ENCODE data around the gene HTT. TPM values are rescaled to one million over a fixed set of nuclear protein-coding genes. Genes with fewer than 3 reads are reported as not detected.
"Not testable (repeated sequence)": the region's sequence is repeated elsewhere in the genome, so short reads cannot be mapped to it uniquely, and the experiment has no call there.

The HTT gene
- total RNA-seq, 1 donor = 96.2 TPM

DNA sequence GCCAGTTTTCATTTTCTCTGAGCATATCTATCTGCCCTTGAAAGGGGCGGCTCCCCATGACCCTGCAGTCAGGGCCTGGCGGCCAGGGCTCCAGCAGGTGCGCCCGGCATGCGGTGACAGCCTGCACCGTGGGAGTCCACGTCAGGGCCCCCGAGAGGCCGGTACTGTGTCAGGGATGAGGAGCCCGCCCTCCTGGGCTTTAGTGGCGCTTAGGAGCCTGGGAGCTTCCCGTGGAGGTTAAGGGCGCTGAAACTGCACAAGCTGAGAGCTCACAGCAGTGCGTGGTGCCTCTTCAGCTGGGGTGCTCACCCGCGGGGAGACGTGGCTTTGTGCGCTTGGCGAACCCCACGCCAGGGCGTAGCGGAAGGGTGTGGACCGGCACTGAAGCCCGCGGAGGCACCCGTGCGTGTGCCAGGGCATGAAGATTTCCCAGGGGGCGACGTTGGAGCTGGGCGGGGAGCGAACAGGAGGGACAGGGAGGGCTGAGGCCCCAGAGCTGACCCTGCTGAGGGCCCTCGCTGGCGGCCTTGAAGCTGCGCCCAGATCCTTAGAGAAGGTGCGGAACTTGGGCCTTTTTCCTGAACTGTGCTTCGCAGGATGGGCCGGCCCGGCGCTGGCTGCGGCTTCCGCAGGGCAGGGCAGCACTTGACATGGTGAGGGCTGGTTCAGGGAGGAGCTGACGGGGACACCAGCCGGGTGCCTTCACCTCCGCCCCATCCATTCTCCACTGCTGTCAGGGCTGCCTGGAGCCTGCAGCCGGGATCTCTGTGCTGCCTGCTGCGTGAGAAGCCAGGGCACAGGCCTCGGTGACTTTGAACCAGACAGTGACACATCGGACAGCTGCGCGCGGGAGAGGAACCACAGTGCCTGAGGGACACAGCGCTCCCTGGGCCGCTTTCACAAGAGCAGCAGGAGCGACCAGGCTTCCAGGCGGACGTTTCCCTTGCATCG is 33.0 kb upstream of the HTT start:
- peaks cover 77% of the 10 kb centered on the region for H3K4me1 ChIP-seq (ENCODE audit: insufficient read depth, low read length)
- H3K9me3 ChIP-seq (ENCODE audit: low read depth, low read length) = no peaks in the 10 kb centered on the region
- H3K27me3 ChIP-seq (ENCODE audit: insufficient read depth, low read length) = no peaks in the 10 kb centered on the region
- H3K4me3 ChIP-seq (ENCODE audit: low read length) = peak overlapping the region; percentile 46

DNA sequence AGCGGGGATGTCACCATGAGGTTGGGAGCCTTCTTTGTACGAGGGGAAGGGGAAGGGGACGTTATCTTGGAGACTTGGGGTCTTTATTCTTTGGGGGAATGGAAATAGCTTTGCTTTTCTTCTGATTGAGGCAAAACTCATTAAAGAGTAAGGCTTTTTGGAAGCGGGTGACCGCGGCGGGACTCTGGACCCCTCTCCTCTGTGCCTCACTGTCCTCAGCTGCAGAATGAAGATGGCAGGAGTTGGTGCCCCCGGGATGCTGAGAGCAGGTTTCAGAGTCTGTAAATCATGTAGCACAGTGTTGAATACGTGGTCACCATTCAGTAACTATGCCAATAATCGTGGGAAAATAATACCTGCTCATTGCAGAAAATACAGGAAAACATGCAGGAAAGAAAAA is 32.3 kb upstream of the HTT start:
- H3K27me3 ChIP-seq (ENCODE audit: insufficient read depth, low read length) = no peaks in the 10 kb centered on the region
- H3K9me3 ChIP-seq (ENCODE audit: low read depth, low read length) = no peaks in the 10 kb centered on the region
- H3K4me3 ChIP-seq (ENCODE audit: low read length) = peak overlapping the region; percentile 46
- peaks cover 79% of the 10 kb centered on the region for H3K4me1 ChIP-seq (ENCODE audit: insufficient read depth, low read length)

DNA sequence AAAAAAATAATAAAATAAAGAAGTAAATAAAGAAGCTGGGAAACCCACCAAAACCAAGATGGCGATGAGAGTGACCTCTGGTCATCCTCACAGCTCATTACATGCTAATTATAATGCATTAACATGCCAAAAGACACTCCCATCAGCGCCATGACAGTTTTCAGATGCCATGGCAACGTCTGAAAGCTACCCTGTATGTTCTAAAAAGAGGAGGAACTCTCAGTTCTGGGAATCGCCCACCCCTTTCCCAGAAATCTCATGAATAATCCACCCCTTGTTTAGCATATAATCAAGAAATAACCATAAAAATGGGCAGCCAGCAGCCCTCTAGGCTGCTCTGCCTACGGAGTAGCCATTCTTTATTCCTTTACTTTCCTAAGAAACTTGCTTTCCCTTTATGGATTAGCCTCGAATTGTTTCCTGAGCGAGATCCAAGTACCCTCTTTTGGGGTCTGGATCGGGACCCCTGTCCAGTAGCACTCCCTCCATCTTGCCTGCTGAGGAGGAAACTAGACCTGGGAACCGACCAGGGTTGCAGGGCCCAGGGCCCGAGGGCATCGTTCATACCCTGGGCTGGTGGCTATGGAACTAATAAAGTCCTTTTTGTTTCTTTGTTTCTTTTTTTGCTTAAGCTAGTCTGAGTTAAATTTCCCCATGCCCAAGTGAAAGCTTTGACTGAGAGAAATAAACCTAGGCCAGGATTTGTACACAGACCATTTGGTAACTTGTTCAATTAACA is 31.0 kb upstream of the HTT start:
- Histone ChIP-seq H3K9me3 (ENCODE audit: low read depth, low read length) (no peaks in the 10 kb centered on the region), H3K27me3 (ENCODE audit: insufficient read depth, low read length) (no peaks in the 10 kb centered on the region), H3K4me1 (ENCODE audit: insufficient read depth, low read length) (peaks cover 79% of the 10 kb centered on the region), H3K4me3 (ENCODE audit: low read length) (no peak overlapping the region)

DNA sequence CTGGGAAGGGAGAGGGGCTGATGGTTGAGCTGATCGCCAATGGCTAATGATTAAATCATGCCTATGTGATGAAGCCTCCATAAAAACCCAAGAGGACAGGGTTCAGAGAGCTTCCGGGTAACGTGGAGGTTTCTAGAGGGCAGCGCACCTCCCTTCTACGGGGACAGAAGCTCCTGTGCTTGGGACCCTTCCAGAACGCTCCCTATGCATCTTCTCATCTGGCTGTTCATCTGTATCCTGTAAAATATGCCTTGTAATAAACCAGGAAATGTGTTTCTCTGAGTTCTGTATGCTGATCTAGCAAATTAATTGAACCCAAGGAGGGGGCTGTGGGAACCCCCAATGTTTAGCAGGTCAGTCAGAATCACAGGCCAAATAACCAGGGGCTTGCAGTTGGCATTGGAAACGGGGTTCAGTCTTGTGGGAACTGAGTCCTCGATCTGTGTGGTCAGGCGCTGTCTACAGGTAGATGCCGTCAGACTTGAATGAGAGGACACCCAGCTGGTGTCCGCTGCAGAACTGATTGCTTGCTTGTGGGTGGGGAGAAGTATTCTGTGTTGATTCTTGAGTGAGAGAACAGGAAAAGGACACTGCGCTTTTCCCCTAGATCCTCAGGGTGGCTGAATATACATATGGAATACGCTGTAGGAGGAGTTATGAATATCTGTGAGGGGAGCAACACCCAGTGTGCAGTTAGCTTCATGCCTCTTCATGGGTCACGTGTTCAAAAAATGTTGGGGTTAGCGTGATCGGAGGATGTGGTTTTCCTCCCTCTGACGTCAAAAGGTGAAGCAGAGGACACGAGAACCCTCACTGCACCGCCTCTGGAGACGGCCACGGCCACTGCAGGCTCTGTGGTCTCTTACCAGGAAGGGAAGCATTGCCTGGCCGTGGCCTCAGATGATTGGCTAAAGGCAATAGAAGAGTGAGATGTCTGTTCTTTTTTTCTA is 29.3 kb upstream of the HTT start:
- Histone ChIP-seq H3K9me3 (ENCODE audit: low read depth, low read length) (no peaks in the 10 kb centered on the region), H3K4me1 (ENCODE audit: insufficient read depth, low read length) (peaks cover 70% of the 10 kb centered on the region), H3K4me3 (ENCODE audit: low read length) (no peak overlapping the region), H3K27me3 (ENCODE audit: insufficient read depth, low read length) (no peaks in the 10 kb centered on the region)

DNA sequence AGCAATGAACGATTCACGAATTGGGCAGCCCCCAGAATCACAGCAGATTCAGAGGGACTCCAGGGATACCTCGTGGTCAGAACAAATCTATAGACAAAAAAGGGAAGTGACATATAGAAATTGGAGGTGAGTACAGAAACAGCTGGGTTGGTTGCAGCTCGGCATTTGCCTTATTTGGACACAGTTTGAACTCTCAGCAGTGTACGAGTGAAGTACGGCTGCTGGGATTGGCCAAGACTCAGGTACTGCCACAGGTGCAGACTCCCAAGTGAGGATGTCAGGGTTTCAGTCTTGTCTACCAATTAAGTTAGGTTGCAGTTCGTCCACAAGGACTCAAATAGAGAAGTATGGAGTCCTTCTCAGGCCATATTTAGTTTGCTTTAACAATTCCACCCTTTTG is 28.3 kb upstream of the HTT start:
- Histone ChIP-seq H3K4me3 (ENCODE audit: low read length) (no peak overlapping the region), H3K27me3 (ENCODE audit: insufficient read depth, low read length) (no peaks in the 10 kb centered on the region), H3K4me1 (ENCODE audit: insufficient read depth, low read length) (peaks cover 61% of the 10 kb centered on the region), H3K9me3 (ENCODE audit: low read depth, low read length) (no peaks in the 10 kb centered on the region)

DNA sequence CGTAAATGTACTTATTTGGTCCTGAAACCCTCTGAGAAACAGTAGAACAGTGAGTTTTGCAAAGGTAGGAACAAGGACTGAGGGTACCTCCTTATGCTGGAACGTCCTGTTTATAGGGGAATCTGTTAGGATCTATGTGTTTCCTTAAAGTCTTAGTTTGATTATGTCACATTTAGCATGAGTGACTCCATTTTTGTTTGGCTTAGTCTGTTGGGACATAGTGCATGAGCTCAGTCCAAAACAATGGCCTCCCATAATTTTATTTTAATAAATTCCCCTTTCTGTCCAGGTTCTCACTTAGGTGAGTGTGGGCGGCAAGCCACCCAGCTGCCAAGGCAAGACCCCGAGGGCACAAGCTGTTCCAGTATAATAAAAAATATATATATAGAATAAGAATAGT is 27.9 kb upstream of the HTT start:
- H3K9me3 ChIP-seq (ENCODE audit: low read depth, low read length) = no peaks in the 10 kb centered on the region
- H3K4me3 ChIP-seq (ENCODE audit: low read length) = no peak overlapping the region
- no peaks in the 10 kb centered on the region for H3K27me3 ChIP-seq (ENCODE audit: insufficient read depth, low read length)
- H3K4me1 ChIP-seq (ENCODE audit: insufficient read depth, low read length) = peaks cover 57% of the 10 kb centered on the region

DNA sequence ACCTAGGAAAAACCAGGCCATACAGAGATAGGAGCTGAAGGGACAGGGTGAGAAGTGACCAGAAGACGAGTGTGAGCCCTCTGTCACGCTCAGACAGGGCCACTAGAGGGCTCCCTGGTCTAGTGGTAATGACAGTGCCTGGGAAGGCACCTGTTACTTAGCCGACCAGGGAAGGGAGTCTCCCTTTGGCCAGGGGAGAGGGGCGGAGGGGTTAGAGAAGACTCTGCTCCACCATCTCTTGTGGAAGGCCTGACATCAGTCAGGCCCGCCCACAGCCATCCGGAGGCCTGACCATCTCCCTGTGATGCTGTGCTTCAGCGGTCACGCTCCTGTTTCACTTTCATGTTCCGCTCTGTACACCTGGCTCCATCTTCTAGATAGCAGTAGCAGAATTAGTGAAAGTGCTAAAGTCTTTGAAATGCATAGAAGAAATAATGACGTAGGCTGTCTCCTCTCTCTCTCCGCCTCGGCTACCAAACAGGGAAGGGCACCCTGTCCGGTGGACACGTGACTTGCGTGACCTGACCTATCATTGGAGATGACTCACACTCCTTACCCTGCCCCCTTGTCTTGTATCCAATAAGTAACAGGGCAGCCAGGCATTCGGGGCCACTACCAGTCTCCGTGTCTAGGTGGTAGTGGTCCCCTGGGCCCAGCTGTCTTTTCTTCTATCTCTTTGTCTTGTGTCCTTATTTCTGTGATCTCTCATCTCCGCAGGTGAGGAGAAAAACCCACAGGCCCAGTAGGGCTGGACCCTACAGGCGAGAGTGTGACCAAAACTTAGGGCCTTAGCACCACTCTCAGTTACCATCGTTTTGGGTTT is 26.8 kb upstream of the HTT start:
- H3K4me1 ChIP-seq (ENCODE audit: insufficient read depth, low read length) = peaks cover 46% of the 10 kb centered on the region
- no peaks in the 10 kb centered on the region for H3K9me3 ChIP-seq (ENCODE audit: low read depth, low read length)
- H3K27me3 ChIP-seq (ENCODE audit: insufficient read depth, low read length) = no peaks in the 10 kb centered on the region
- peak overlapping the region; percentile 16 for H3K4me3 ChIP-seq (ENCODE audit: low read length)

DNA sequence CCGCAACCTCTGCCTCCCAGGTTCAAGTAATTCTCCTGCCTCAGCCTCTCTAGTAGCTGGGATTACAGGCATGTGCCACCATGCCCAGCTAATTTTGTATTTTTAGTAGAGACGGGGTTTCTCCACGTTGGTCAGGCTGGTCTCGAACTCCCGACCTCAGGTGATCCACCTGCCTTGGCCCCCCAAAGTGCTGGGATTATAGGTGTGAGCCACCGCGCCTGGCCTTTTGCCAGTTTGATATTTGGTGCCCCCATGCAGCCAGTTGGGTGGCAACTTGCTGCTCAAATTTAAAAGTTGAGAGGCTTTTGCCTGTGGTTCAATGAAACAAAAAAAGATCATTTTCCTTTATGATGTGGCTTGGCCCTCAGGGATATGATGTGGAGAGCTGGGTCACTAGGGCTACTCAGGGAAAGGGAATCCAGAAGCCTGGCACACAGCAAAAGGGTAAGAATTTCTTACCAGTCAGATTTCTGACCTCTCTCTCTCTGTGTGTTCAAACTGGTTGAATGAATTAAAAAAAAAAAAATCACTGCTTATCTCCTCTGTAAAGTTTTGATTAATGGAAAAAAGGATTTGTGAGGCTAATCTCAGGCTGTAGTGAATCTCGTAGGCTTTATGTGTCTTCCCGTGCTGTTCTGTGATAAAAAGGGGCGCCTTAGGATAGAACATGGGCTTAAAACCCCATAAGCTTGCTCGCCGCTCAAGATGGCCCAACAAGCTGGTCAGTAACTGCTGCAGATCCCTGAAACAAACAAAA is 23.2 kb upstream of the HTT start:
- not testable (repeated sequence) for H3K27me3 ChIP-seq (ENCODE audit: insufficient read depth, low read length); H3K4me3 ChIP-seq (ENCODE audit: low read length); H3K9me3 ChIP-seq (ENCODE audit: low read depth, low read length)
- peaks cover 19% of the 10 kb centered on the region for H3K4me1 ChIP-seq (ENCODE audit: insufficient read depth, low read length)

DNA sequence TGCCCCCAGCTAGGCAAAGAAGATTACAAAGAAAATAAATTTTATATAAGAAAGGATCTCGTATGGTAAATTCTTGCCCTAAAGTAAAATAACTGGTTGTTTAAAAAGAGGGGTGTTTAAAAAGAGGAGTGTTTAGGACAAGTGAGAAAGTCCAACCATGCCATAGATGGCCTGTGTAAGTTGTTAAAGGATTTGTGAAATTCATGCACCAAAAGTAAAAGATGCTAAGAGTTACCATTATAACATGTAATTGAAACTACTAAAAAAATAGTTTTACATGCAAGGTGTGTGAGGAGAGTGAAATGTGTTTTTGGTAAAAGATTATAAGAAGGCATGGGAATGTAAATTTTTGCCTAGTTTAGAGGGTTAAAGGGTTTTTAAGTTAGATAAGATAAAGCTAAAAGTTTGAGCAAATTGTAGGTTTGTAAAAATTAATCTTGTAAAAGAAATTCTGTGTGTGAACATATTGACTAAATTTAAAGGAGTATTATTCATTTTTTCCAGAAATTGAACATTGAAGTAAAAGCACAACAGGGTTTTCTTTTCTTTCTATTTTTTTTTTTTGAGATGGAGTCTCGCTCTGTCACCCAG is 20.2 kb upstream of the HTT start:
- peaks cover 15% of the 10 kb centered on the region for H3K4me1 ChIP-seq (ENCODE audit: insufficient read depth, low read length)
- H3K4me3 ChIP-seq (ENCODE audit: low read length) = no peak overlapping the region

DNA sequence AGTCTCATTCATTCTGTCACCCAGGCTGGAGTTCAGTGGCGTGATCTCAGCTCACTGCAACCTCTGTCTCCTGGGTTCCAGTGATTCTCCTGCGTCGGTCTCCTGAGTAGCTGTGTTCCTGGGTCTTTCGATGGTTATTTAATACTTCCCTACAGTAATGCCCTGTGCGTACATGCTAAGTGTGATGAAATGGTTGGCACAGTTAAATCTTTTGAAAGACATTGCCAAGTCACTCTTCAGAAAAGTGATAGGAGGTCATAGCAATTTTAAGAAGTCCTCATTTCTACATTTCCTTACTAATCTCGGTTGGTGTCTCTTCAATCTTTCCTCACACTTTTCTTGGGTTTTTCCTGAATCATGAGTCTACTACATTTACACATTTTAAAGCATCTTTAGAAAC is 14.5 kb upstream of the HTT start:
- Histone ChIP-seq H3K4me1 (ENCODE audit: insufficient read depth, low read length) (peaks cover 36% of the 10 kb centered on the region), H3K9me3 (ENCODE audit: low read depth, low read length) (peaks cover 11% of the 10 kb centered on the region), H3K4me3 (ENCODE audit: low read length) (no peak overlapping the region), H3K27me3 (ENCODE audit: insufficient read depth, low read length) (no peaks in the 10 kb centered on the region)

More for the DNA sequence above, 20.2 kb upstream of the HTT start:
- peaks cover 11% of the 10 kb centered on the region for H3K9me3 ChIP-seq (ENCODE audit: low read depth, low read length)
- H3K27me3 ChIP-seq (ENCODE audit: insufficient read depth, low read length) = no peaks in the 10 kb centered on the region

DNA sequence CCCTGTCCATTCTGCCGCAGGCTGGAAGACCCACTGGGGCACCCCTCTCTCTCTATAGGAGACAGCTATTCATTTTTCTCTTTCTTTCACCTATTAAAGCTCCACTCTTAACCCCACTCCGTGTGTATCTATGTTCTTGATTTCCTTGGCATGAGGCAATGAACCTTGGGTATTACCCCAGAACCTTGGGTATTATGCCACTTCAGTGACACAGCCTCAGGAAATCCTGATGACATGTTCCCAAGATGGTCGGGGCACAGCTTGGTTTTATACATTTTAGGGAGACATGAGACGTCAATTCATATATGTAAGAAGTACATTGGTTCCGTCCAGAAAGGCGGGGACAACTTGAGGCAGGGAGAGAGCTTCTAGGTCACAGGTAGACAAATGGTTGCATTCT is 13.5 kb upstream of the HTT start:
- H3K4me3 ChIP-seq (ENCODE audit: low read length) = no peak overlapping the region
- peaks cover 36% of the 10 kb centered on the region for H3K4me1 ChIP-seq (ENCODE audit: insufficient read depth, low read length)
- H3K9me3 ChIP-seq (ENCODE audit: low read depth, low read length) = peaks cover 6% of the 10 kb centered on the region
- no peaks in the 10 kb centered on the region for H3K27me3 ChIP-seq (ENCODE audit: insufficient read depth, low read length)

DNA sequence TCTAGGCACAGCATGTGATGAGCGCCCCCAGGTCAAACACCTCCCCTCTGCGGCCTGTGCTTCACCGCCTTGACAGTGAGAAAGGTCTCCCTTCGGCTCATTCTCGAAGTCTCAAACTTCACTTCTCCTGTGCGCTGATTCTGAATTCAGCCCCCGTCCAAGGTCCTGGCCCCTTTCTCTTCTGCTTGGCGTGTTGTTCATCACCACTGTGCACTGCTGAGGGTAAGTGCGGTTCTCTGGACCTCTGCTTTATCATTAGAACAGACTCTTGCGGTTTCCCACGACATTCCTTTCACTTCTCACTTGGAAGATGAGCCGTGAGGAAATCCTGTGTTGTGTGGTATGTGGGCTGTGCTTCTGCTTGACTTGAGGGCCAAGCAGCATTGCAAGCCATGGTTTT is 12.0 kb upstream of the HTT start:
- H3K4me3 ChIP-seq (ENCODE audit: low read length) = no peak overlapping the region
- H3K4me1 ChIP-seq (ENCODE audit: insufficient read depth, low read length) = peaks cover 36% of the 10 kb centered on the region
- H3K27me3 ChIP-seq (ENCODE audit: insufficient read depth, low read length) = no peaks in the 10 kb centered on the region
- no peaks in the 10 kb centered on the region for H3K9me3 ChIP-seq (ENCODE audit: low read depth, low read length)

DNA sequence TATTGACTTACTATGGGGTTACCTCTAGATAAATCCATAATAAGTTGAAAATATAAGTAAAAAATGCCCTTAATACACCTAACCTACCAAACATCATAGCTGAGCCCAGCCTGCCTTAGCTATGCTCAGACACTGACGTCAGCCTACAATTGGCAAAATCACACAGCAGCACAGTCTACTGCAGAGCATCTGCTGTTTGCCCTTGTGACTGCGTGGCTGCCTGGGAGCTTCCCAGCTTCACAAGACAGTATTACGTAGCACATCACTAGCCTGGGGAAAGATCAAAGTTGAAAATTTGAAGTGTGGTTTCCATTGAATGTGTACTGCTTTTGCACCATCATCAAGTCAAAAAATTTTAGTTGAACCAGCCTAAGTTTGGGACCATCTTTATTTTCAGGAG is 8.9 kb upstream of the HTT start:
- no peaks in the 10 kb centered on the region for H3K27me3 ChIP-seq (ENCODE audit: insufficient read depth, low read length)
- H3K4me1 ChIP-seq (ENCODE audit: insufficient read depth, low read length) = peaks cover 9% of the 10 kb centered on the region
- no peaks in the 10 kb centered on the region for H3K9me3 ChIP-seq (ENCODE audit: low read depth, low read length)
- H3K4me3 ChIP-seq (ENCODE audit: low read length) = no peak overlapping the region

Measured in mononuclear cell (primary cell).